IMR-90 (cell line): Measurements from ENCODE around the gene TNFAIP6.

Source experiments
- POLR2A ChIP-seq: IDR thresholded peaks from 2 replicates; pipeline ENCODE4 v1.6.1; 2012; ENCODE audit warnings: mild to moderate bottlenecking, low read depth, low read length
- USF2 ChIP-seq: fragments of 150-350 bp; IDR thresholded peaks from 2 replicates; pipeline ENCODE4 v1.6.1; 2017; ENCODE audit warnings: mild to moderate bottlenecking, antibody characterized with exemption, low read length, low read depth

- TF ChIP-seq POLR2A (no peak), USF2 (no peak)
Observed at GRCh38 chr2:151358166-151358970, 976 bp downstream of the TNFAIP6 start.
